ENCODE data around the gene HSPA9. TPM values are rescaled to one million over a fixed set of nuclear protein-coding genes. Genes with fewer than 3 reads are reported as not detected.
A peak's percentile ranks its signal among the peaks of the same experiment; 100 is the strongest.

HSPA9 gene
- total and polyA plus RNA-seq, 2 of the 8 experiments (the other 6 are each of a cell fraction or from before 2014, with no cell fraction given), result 191 to 395 TPM

GRCh38 chr5:138610415-138610917 lies 35.3 kb upstream of the HSPA9 start:
- H3K18ac ChIP-seq (ENCODE audit: extremely low read depth, low read length), result peak overlapping the region; percentile 97
- no peaks in the 10 kb centered on the region for H4K20me1 ChIP-seq (replicated peaks in 1 of 2; ENCODE audit: control insufficient read depth in 1 of 2, insufficient read depth in 2 of 2, low read length in 2 of 2)
- peak overlapping the region; percentile 29 for H3K27ac ChIP-seq (ENCODE audit: low read depth, low read length)
- H3K4me2 ChIP-seq (ENCODE audit: insufficient read depth in 1 of 2, low read depth in 2 of 2, low read length in 2 of 2), result peak overlapping the region; percentile 83 to 88
- H3K56ac ChIP-seq (replicated peaks; ENCODE audit: insufficient read length, low read depth, low read length), result peak overlapping the region; percentile 6
- H3K9ac ChIP-seq (replicated peaks in 1 of 4; ENCODE audit: extremely low read depth in 1 of 4, low read depth in 3 of 4, low read length in 3 of 4), result no peak overlapping the region; a peak in 2 of 7 replicates
- no peak overlapping the region for H3K4ac ChIP-seq (replicated peaks; ENCODE audit: insufficient read length, low read depth, low read length)
- H2BK15ac ChIP-seq (ENCODE audit: low read length), result peak overlapping the region; percentile 67; the same call in 1 of the 2 replicates
- no peaks in the 10 kb centered on the region for H3K27me3 ChIP-seq (replicated peaks in 1 of 4; ENCODE audit: control insufficient read depth in 3 of 4, extremely low read depth in 1 of 4, insufficient read depth in 3 of 4, low read length in 3 of 4)
- no peak overlapping the region for H3K14ac ChIP-seq (ENCODE audit: insufficient read length)
- no peak overlapping the region for H4K8ac ChIP-seq (ENCODE audit: extremely low read depth, insufficient read depth, low read length)
- peaks cover 7% of the 10 kb centered on the region; the same call in 1 of the 2 replicates for H3K23me2 ChIP-seq (ENCODE audit: low read depth, low read length)
- no peaks in the 10 kb centered on the region for H3K9me3 ChIP-seq (ENCODE audit: insufficient read depth in 2 of 2, low read depth in 1 of 2, low read length in 1 of 2)
- peak overlapping the region; percentile 33 to 69 (median 64); a peak in 7 of 8 replicates for H3K4me3 ChIP-seq (ENCODE audit: extremely low read depth in 1 of 4, insufficient read depth in 2 of 4, low read depth in 3 of 4, low read length in 4 of 4)
- peaks cover 3 to 21% (median 16%) of the 10 kb centered on the region in 4 experiments for H3K4me1 ChIP-seq (replicated peaks in 1 of 4; ENCODE audit: control insufficient read depth in 3 of 4, insufficient read depth in 4 of 4, low read length in 3 of 4)
- CTCF ChIA-PET (ENCODE audit: partially characterized antibody), result interaction anchor here (0.9 to 2.9 kb wide), 19 partner anchors 10 to 156 kb away, joined by 3 to 18 read pairs (median 6); no protein-coding TSS in a partner anchor
- no peak overlapping the region for H2AK5ac ChIP-seq (ENCODE audit: low read depth, low read length)
- H3K79me1 ChIP-seq (ENCODE audit: low read depth, low read length), result no peaks in the 10 kb centered on the region
- peak overlapping the region; percentile 95 for H4K91ac ChIP-seq (replicated peaks; ENCODE audit: insufficient read length, low read length)
- H2BK20ac ChIP-seq (ENCODE audit: low read length), result peak overlapping the region; percentile 37; the same call in 1 of the 2 replicates
- TF ChIP-seq TCF12 (IDR thresholded peaks at IDR 0.05; ENCODE audit: low read depth, low read length), result no peak
- peak; percentile 63 for TF ChIP-seq ASH2L (IDR thresholded peaks at IDR 0.05; ENCODE audit: low read length)
- peak in 1 of 2 experiments; percentile 33; a peak in 1 of 4 replicates for TF ChIP-seq RAD21 (IDR thresholded peaks at IDR 0.05 in 1 of 2, conservative IDR thresholded peaks at IDR 0.05 in 1 of 2; ENCODE audit: low read depth in 2 of 2, low read length in 2 of 2)
- TF ChIP-seq MAX (IDR thresholded peaks at IDR 0.05), result peak; percentile 15; the same call in 1 of the 2 replicates
- TF ChIP-seq, protein P1, sequence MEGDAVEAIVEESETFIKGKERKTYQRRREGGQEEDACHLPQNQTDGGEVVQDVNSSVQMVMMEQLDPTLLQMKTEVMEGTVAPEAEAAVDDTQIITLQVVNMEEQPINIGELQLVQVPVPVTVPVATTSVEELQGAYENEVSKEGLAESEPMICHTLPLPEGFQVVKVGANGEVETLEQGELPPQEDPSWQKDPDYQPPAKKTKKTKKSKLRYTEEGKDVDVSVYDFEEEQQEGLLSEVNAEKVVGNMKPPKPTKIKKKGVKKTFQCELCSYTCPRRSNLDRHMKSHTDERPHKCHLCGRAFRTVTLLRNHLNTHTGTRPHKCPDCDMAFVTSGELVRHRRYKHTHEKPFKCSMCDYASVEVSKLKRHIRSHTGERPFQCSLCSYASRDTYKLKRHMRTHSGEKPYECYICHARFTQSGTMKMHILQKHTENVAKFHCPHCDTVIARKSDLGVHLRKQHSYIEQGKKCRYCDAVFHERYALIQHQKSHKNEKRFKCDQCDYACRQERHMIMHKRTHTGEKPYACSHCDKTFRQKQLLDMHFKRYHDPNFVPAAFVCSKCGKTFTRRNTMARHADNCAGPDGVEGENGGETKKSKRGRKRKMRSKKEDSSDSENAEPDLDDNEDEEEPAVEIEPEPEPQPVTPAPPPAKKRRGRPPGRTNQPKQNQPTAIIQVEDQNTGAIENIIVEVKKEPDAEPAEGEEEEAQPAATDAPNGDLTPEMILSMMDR (IDR thresholded peaks at IDR 0.05; ENCODE audit: control extremely low read depth in 1 of 3, insufficient read depth in 1 of 3, low read depth in 1 of 3, low read length in 3 of 3), result peak; percentile 44 to 58 (median 52)
- TF ChIP-seq EZH2 (IDR thresholded peaks at IDR 0.05; ENCODE audit: low read depth, low read length, severe bottlenecking), result no peak
- TF ChIP-seq SIN3A (conservative IDR thresholded peaks at IDR 0.05 in 1 of 2, IDR thresholded peaks at IDR 0.05 in 1 of 2; ENCODE audit: low read depth in 1 of 2, low read length in 2 of 2), result 0 out of 4 replicates have a peak, but pooled peaks of 1 of the 2 experiments have one; percentile 9
- 0 out of 2 replicates have a peak, but pooled peaks have one; percentile 20 for TF ChIP-seq SP4 (IDR thresholded peaks at IDR 0.05; ENCODE audit: low read length)
- H4K5ac ChIP-seq (ENCODE audit: insufficient read length, low read depth, low read length), result peak overlapping the region; percentile 60
- H2BK5ac ChIP-seq (ENCODE audit: low read depth, low read length), result peak overlapping the region; percentile 76
- H3K79me2 ChIP-seq (ENCODE audit: control insufficient read depth in 1 of 2, insufficient read depth in 2 of 2, low read length in 2 of 2), result no peaks in the 10 kb centered on the region
- 16% methylated on average over 10 of the region's 10 CpGs; no CpG with 5 or more reads in 1 of the 2 experiments for WGBS, 2 experiments (ENCODE audit: extremely low coverage in 1 of 2, insufficient coverage in 1 of 2, insufficient read length in 1 of 2, insufficient replicate concordance in 2 of 2, low coverage in 1 of 2, low lambda C conversion rate in 2 of 2, missing lambda C conversion rate in 1 of 2)
- peak overlapping the region; percentile 64 for H2BK12ac ChIP-seq (ENCODE audit: low read depth, low read length)
- POLR2A ChIA-PET (ENCODE audit: partially characterized antibody), result interaction anchor here (0.9 to 4.8 kb wide), 7 partner anchors 9 to 147 kb away, joined by 3 to 25 read pairs (median 4); partner anchors contain the start of gene HSPA9
- peak overlapping the region; percentile 82 for H2BK120ac ChIP-seq (replicated peaks; ENCODE audit: low read depth, low read length)
- H3K36me3 ChIP-seq (ENCODE audit: control insufficient read depth in 2 of 4, insufficient read depth in 4 of 4, low read length in 3 of 4), result no peaks in the 10 kb centered on the region
- H3K23ac ChIP-seq (ENCODE audit: insufficient read length), result no peak overlapping the region
- DNase-seq (ENCODE audit: low read depth in 1 of 2, low spot score in 2 of 2), result no peak
- peak overlapping the region; percentile 79 for H2AFZ ChIP-seq (ENCODE audit: low read length)
- FAIRE-seq, result no peak
